Central memory CD4-positive, alpha-beta T cell (primary cell): ENCODE data around the gene SH3GL2.
"Not testable (repeated sequence)": the region's sequence is repeated elsewhere in the genome, so short reads cannot be mapped to it uniquely, and the experiment has no call there.

Experiments
- DNase-seq: peaks from one replicate; pipeline ENCODE4 v3.0.0; 2022

Gene SH3GL2

GRCh38 chr9:17761984-17762676 lies 183.3 kb downstream of the SH3GL2 start:
- DNase-seq: no peak

GRCh38 chr9:17764306-17764705 lies 185.4 kb downstream of the SH3GL2 start:
- no peak for DNase-seq

- DNase-seq: not testable (repeated sequence)
These were observed 186.3 kb downstream of the SH3GL2 start for GRCh38 chr9:17765131-17765530.

GRCh38 chr9:17772223-17772622 lies 193.4 kb downstream of the SH3GL2 start:
- no peak for DNase-seq

GRCh38 chr9:17775656-17776055 lies 196.8 kb downstream of the SH3GL2 start:
- DNase-seq: no peak

- DNase-seq: no peak
These were observed 197.9 kb downstream of the SH3GL2 start for GRCh38 chr9:17776735-17777134.

- no peak for DNase-seq
These were observed 198.6 kb downstream of the SH3GL2 start for GRCh38 chr9:17777465-17777864.

GRCh38 chr9:17782430-17783149 lies 203.7 kb downstream of the SH3GL2 start:
- DNase-seq: no peak

GRCh38 chr9:17783227-17783626 lies 204.4 kb downstream of the SH3GL2 start:
- no peak for DNase-seq

GRCh38 chr9:17789316-17789715 lies 210.4 kb downstream of the SH3GL2 start:
- no peak for DNase-seq

- no peak for DNase-seq
These were observed 215.1 kb downstream of the SH3GL2 start for GRCh38 chr9:17793713-17794622.

GRCh38 chr9:17795744-17796143 lies 216.9 kb downstream of the SH3GL2 start:
- DNase-seq: no peak

GRCh38 chr9:17799369-17799768 lies 220.5 kb downstream of the SH3GL2 start:
- no peak for DNase-seq

- no peak for DNase-seq
These were observed 221.6 kb downstream of the SH3GL2 start for GRCh38 chr9:17800418-17800817.

GRCh38 chr9:17802249-17802857 lies 223.5 kb downstream of the SH3GL2 start:
- DNase-seq: no peak

- DNase-seq: no peak
These were observed 228.9 kb downstream of the SH3GL2 start for GRCh38 chr9:17807613-17808282.

- no peak for DNase-seq
These were observed 231.5 kb downstream of the SH3GL2 start for GRCh38 chr9:17810317-17810716.

GRCh38 chr9:17810728-17811571 lies 232.1 kb downstream of the SH3GL2 start:
- no peak for DNase-seq

- no peak for DNase-seq
These were observed 234.9 kb downstream of the SH3GL2 start for GRCh38 chr9:17813798-17814197.

GRCh38 chr9:17816431-17817027 lies 237.7 kb downstream of the SH3GL2 start:
- DNase-seq: no peak

GRCh38 chr9:17824191-17824590 lies 245.3 kb downstream of the SH3GL2 start:
- DNase-seq: no peak
